ENCODE data around the gene EIF2AK2. TPM values are rescaled to one million over a fixed set of nuclear protein-coding genes. Genes with fewer than 3 reads are reported as not detected.
"Not testable (repeated sequence)": the region's sequence is repeated elsewhere in the genome, so short reads cannot be mapped to it uniquely, and the experiment has no call there.

The EIF2AK2 gene
- polyA plus RNA-seq: 1 to 10 TPM; 3.6 to 4.0 TPM

GRCh38 chr2:37156857-37157714 lies at the start of gene EIF2AK2:
EIF2AK2 (minus strand) TSS chr2:37156980; CDS start chr2:37147806, 9,174 bp downstream.
- Histone ChIP-seq H3K9me3 (ENCODE audit: control insufficient read depth in 2 of 2, insufficient read depth in 1 of 2, low read depth in 1 of 2, low read length in 1 of 2) (no peaks in the 10 kb centered on the region), H3K36me3 (ENCODE audit: control insufficient read depth in 2 of 2, insufficient read depth in 2 of 2, low read length in 1 of 2) (no peaks in the 10 kb centered on the region), H3K27me3 (ENCODE audit: control insufficient read depth in 1 of 2, insufficient read depth in 2 of 2, low read length in 2 of 2) (no peaks in the 10 kb centered on the region), H3K4me3 (ENCODE audit: low read depth in 1 of 2, low read length in 2 of 2) (peak within 1 kb of the TSS; percentile 70 to 97), H3K27ac (ENCODE audit: low read depth in 2 of 2, low read length in 1 of 2) (peak within 1 kb of the TSS; percentile 79 to 87), H3K4me1 (ENCODE audit: control insufficient read depth in 2 of 2, insufficient read depth in 2 of 2, low read length in 1 of 2) (peaks cover 0 to 8% of the 10 kb centered on the region in 2 donors)
- WGBS, 2 donors: 8% methylated on average over 41 to 55 of the region's 55 CpGs

- Histone ChIP-seq H3K36me3 (ENCODE audit: control insufficient read depth in 2 of 2, insufficient read depth in 2 of 2, low read length in 1 of 2) (peaks cover 0 to 9% of the 10 kb centered on the region in 2 donors), H3K4me3 (ENCODE audit: low read depth in 1 of 2, low read length in 2 of 2) (no peak overlapping the region), H3K4me1 (ENCODE audit: control insufficient read depth in 2 of 2, insufficient read depth in 2 of 2, low read length in 1 of 2) (no peaks in the 10 kb centered on the region), H3K27ac (ENCODE audit: low read depth in 2 of 2, low read length in 1 of 2) (no peak overlapping the region), H3K27me3 (ENCODE audit: control insufficient read depth in 1 of 2, insufficient read depth in 2 of 2, low read length in 2 of 2) (no peaks in the 10 kb centered on the region), H3K9me3 (ENCODE audit: control insufficient read depth in 2 of 2, insufficient read depth in 1 of 2, low read depth in 1 of 2, low read length in 1 of 2) (peaks cover 0 to 2% of the 10 kb centered on the region in 2 donors)
- WGBS, 2 donors: 92 to 96% methylated on average over 5 of the region's 5 CpGs
Observed at GRCh38 chr2:37205689-37206341, 49.0 kb upstream of the EIF2AK2 start.

- H3K4me1 ChIP-seq (ENCODE audit: control insufficient read depth in 2 of 2, insufficient read depth in 2 of 2, low read length in 1 of 2); H3K9me3 ChIP-seq (ENCODE audit: control insufficient read depth in 2 of 2, insufficient read depth in 1 of 2, low read depth in 1 of 2, low read length in 1 of 2); H3K27me3 ChIP-seq (ENCODE audit: control insufficient read depth in 1 of 2, insufficient read depth in 2 of 2, low read length in 2 of 2); H3K27ac ChIP-seq (ENCODE audit: low read depth in 2 of 2, low read length in 1 of 2); H3K4me3 ChIP-seq (ENCODE audit: low read depth in 1 of 2, low read length in 2 of 2): not testable (repeated sequence)
- WGBS, 2 donors: 86 to 89% methylated on average over 8 of the region's 8 CpGs
- peaks cover 2 to 11% of the 10 kb centered on the region in 2 donors for H3K36me3 ChIP-seq (ENCODE audit: control insufficient read depth in 2 of 2, insufficient read depth in 2 of 2, low read length in 1 of 2)
Observed at GRCh38 chr2:37205071-37205661, 48.4 kb upstream of the EIF2AK2 start.

DNA sequence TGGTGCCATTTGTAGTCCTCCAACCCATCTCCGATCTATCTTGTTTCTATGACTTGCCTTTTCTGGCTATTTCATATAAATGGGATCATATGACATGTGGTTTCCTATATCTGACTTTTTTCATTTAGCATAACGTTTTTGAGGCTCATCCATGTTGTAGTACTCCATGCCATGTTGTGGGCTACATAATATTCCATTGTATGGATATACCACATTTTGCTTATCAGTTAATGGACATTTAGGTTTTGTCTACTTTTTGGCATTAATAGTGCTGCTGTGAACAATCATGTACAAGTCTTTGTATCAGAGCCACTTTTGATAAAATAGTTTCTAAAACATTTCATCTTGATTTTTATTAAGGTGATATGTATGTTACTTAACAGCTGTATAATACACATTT lies 46.9 kb upstream of the EIF2AK2 start:
- H3K9me3 ChIP-seq (ENCODE audit: control insufficient read depth in 2 of 2, insufficient read depth in 1 of 2, low read depth in 1 of 2, low read length in 1 of 2): peaks cover 0 to 2% of the 10 kb centered on the region in 2 donors
- 89 to 94% methylated on average over 2 of the region's 2 CpGs for WGBS, 2 donors
- H3K36me3 ChIP-seq (ENCODE audit: control insufficient read depth in 2 of 2, insufficient read depth in 2 of 2, low read length in 1 of 2): peaks cover 2 to 11% of the 10 kb centered on the region in 2 donors

DNA sequence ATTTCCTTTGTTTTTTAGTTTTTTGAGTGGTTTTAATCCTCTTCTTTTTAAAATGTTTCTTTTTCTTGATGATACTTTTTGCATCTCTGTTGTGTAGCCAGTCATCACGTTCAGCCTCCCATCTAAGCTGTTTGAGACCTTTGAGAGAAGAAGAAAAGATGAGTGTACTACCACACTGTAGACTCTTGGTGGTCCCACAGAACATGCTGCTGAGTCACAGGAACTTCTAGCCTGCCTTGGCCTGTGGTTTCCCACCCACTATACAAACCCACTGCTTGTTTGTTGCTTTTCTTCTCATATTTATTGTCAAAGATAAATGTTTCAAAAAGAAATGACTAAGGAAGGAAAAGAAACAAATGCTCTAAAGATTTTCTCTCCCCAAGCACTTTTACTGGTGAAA lies 45.0 kb upstream of the EIF2AK2 start:
- Histone ChIP-seq H3K27ac (ENCODE audit: low read depth in 2 of 2, low read length in 1 of 2) (no peak overlapping the region), H3K4me1 (ENCODE audit: control insufficient read depth in 2 of 2, insufficient read depth in 2 of 2, low read length in 1 of 2) (peaks cover 0 to 4% of the 10 kb centered on the region in 2 donors), H3K27me3 (ENCODE audit: control insufficient read depth in 1 of 2, insufficient read depth in 2 of 2, low read length in 2 of 2) (no peaks in the 10 kb centered on the region), H3K36me3 (ENCODE audit: control insufficient read depth in 2 of 2, insufficient read depth in 2 of 2, low read length in 1 of 2) (peaks cover 2 to 11% of the 10 kb centered on the region in 2 donors), H3K4me3 (ENCODE audit: low read depth in 1 of 2, low read length in 2 of 2) (no peak overlapping the region), H3K9me3 (ENCODE audit: control insufficient read depth in 2 of 2, insufficient read depth in 1 of 2, low read depth in 1 of 2, low read length in 1 of 2) (peaks cover 0 to 2% of the 10 kb centered on the region in 2 donors)
- WGBS, 2 donors: 78 to 88% methylated on average over 1 of the region's 1 CpG

More for the DNA sequence above, 46.9 kb upstream of the EIF2AK2 start:
- no peak overlapping the region for H3K27ac ChIP-seq (ENCODE audit: low read depth in 2 of 2, low read length in 1 of 2)
- no peaks in the 10 kb centered on the region for H3K27me3 ChIP-seq (ENCODE audit: control insufficient read depth in 1 of 2, insufficient read depth in 2 of 2, low read length in 2 of 2)
- H3K4me3 ChIP-seq (ENCODE audit: low read depth in 1 of 2, low read length in 2 of 2): no peak overlapping the region
- H3K4me1 ChIP-seq (ENCODE audit: control insufficient read depth in 2 of 2, insufficient read depth in 2 of 2, low read length in 1 of 2): no peaks in the 10 kb centered on the region

- H3K27ac ChIP-seq (ENCODE audit: low read depth in 2 of 2, low read length in 1 of 2): no peak overlapping the region
- no peak overlapping the region for H3K4me3 ChIP-seq (ENCODE audit: low read depth in 1 of 2, low read length in 2 of 2)
- H3K27me3 ChIP-seq (ENCODE audit: control insufficient read depth in 1 of 2, insufficient read depth in 2 of 2, low read length in 2 of 2): no peaks in the 10 kb centered on the region
- peaks cover 0 to 4% of the 10 kb centered on the region in 2 donors for H3K4me1 ChIP-seq (ENCODE audit: control insufficient read depth in 2 of 2, insufficient read depth in 2 of 2, low read length in 1 of 2)
- no peaks in the 10 kb centered on the region for H3K9me3 ChIP-seq (ENCODE audit: control insufficient read depth in 2 of 2, insufficient read depth in 1 of 2, low read depth in 1 of 2, low read length in 1 of 2)
- peaks cover 2 to 8% of the 10 kb centered on the region in 2 donors for H3K36me3 ChIP-seq (ENCODE audit: control insufficient read depth in 2 of 2, insufficient read depth in 2 of 2, low read length in 1 of 2)
- WGBS, 2 donors: 61 to 68% methylated on average over 1 of the region's 1 CpG
Observed at GRCh38 chr2:37201208-37201607, 44.4 kb upstream of the EIF2AK2 start.

DNA sequence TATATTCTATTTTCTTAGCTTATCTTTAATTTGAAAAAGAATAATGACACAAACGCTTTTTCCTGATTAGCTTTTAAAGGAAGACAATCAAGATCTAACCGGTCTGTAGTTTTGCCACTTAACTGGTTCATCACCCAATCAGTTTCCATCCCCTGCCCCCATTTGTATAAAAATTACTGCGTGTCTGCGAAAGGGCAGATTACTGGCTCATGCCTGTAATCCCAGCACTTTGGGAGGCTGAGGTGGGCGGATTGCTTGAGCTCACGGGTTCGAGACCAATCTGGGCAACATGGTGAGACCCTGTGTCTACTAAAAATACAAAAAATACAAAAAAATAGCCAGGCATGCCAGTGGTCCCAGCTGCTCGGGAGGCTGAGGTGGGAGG lies 41.9 kb upstream of the EIF2AK2 start:
- no peak overlapping the region for H3K4me3 ChIP-seq (ENCODE audit: low read depth in 1 of 2, low read length in 2 of 2)
- 85 to 94% methylated on average over 8 of the region's 8 CpGs for WGBS, 2 donors

GRCh38 chr2:37196320-37197195 lies 39.8 kb upstream of the EIF2AK2 start, which contains the start of gene CEBPZOS:
CEBPZOS (plus strand) TSS chr2:37196496; CDS start chr2:37199705, 3,209 bp downstream.
- no peaks in the 10 kb centered on the region for H3K9me3 ChIP-seq (ENCODE audit: control insufficient read depth in 2 of 2, insufficient read depth in 1 of 2, low read depth in 1 of 2, low read length in 1 of 2)
- no peaks in the 10 kb centered on the region for H3K27me3 ChIP-seq (ENCODE audit: control insufficient read depth in 1 of 2, insufficient read depth in 2 of 2, low read length in 2 of 2)
- peaks cover 2% of the 10 kb centered on the region in 2 donors for H3K36me3 ChIP-seq (ENCODE audit: control insufficient read depth in 2 of 2, insufficient read depth in 2 of 2, low read length in 1 of 2)
- peak within 1 kb of the TSS; percentile 81 to 94 for H3K4me3 ChIP-seq (ENCODE audit: low read depth in 1 of 2, low read length in 2 of 2)
- H3K4me1 ChIP-seq (ENCODE audit: control insufficient read depth in 2 of 2, insufficient read depth in 2 of 2, low read length in 1 of 2): peaks cover 0 to 4% of the 10 kb centered on the region in 2 donors
- peak within 1 kb of the TSS; percentile 90 to 95 for H3K27ac ChIP-seq (ENCODE audit: low read depth in 2 of 2, low read length in 1 of 2)
- 0% methylated on average over 72 of the region's 72 CpGs for WGBS, 2 donors

More for the DNA sequence above, 41.9 kb upstream of the EIF2AK2 start:
- no peaks in the 10 kb centered on the region for H3K27me3 ChIP-seq (ENCODE audit: control insufficient read depth in 1 of 2, insufficient read depth in 2 of 2, low read length in 2 of 2)
- H3K4me1 ChIP-seq (ENCODE audit: control insufficient read depth in 2 of 2, insufficient read depth in 2 of 2, low read length in 1 of 2): peaks cover 0 to 4% of the 10 kb centered on the region in 2 donors
- H3K27ac ChIP-seq (ENCODE audit: low read depth in 2 of 2, low read length in 1 of 2): no peak overlapping the region
- peaks cover 2 to 4% of the 10 kb centered on the region in 2 donors for H3K36me3 ChIP-seq (ENCODE audit: control insufficient read depth in 2 of 2, insufficient read depth in 2 of 2, low read length in 1 of 2)
- no peaks in the 10 kb centered on the region for H3K9me3 ChIP-seq (ENCODE audit: control insufficient read depth in 2 of 2, insufficient read depth in 1 of 2, low read depth in 1 of 2, low read length in 1 of 2)
